A549 (cell line): ENCODE results near the gene CD3E. TPM values are rescaled to one million over a fixed set of nuclear protein-coding genes. Genes with fewer than 3 reads are reported as not detected.

Experiments
- ATAC-seq, 2 experiments: fragments of 200-7000 bp in 1 of 2; fragments of >200 bp in 1 of 2; cut with Nextera tagmentation in 1 of 2; cut with Tn5 transposase in 1 of 2; 3 replicates each; pipeline versions ENCODE4 v1.8.0 to v1.9.1; 2018 to 2020; ENCODE audit warnings: mild to moderate bottlenecking in 1 of 2, moderate library complexity in 1 of 2
- CTCF ChIA-PET: fragments of 300-600 bp; sonication (Branson Sonifier 250); formaldehyde crosslinking; extraction: SDS; loops from one replicate; lab custom pipeline; 2021; ENCODE audit warnings: antibody characterized with exemption, inconsistent platforms; lab: Yijun Ruan, JAX
- POLR2A ChIA-PET: fragments of 350-600 bp; formaldehyde crosslinking; extraction: SDS; loops from one replicate; lab custom pipeline; 2021; ENCODE audit warnings: antibody characterized with exemption, inconsistent platforms; lab: Yijun Ruan, JAX
- DNase-seq, 2 experiments: peaks; one replicate each; pipeline versions ENCODE4 v3.0.0 to v3.0.0-alpha.2; 2011 to 2016; ENCODE audit warnings: low read depth in 1 of 2, low spot score in 1 of 2
- FAIRE-seq: peaks from 2 replicates; lab custom pipeline; 2011; peaks lifted over from hg19 to GRCh38; lab: Jason Lieb, UNC
- H3K27ac ChIP-seq, 2 experiments: fragments of >200 bp; sonication (Bioruptor Twin); formaldehyde crosslinking; 3 replicates each; pipeline ENCODE4 v1.5.1; 2016 to 2017
- H3K4me1 ChIP-seq: fragments of >200 bp; sonication (Bioruptor Twin); formaldehyde crosslinking; 3 replicates; pipeline ENCODE4 v1.6.1; 2016
- H3K4me2 ChIP-seq: fragments of >200 bp; sonication (Bioruptor Twin); formaldehyde crosslinking; 3 replicates; pipeline ENCODE4 v1.6.1; 2016
- H3K4me3 ChIP-seq: fragments of >200 bp; sonication (Bioruptor Twin); formaldehyde crosslinking; 3 replicates; pipeline ENCODE4 v1.5.1; 2016
- H3K9me3 ChIP-seq: fragments of >200 bp; sonication (Bioruptor Twin); formaldehyde crosslinking; 3 replicates; pipeline ENCODE4 v1.6.1; 2016
- BCL3 ChIP-seq: fragments of >200 bp; sonication (Bioruptor Twin); formaldehyde crosslinking; IDR thresholded peaks from 3 replicates; pipeline ENCODE4 v1.6.1; 2016
- BHLHE40 ChIP-seq: IDR thresholded peaks from 2 replicates; pipeline ENCODE4 v1.6.1; 2012; ENCODE audit warnings: low read depth, low read length, inconsistent platforms
- CBX2 ChIP-seq: fragments of 200-600 bp; sonication (generic); IDR thresholded peaks from 2 replicates; pipeline ENCODE4 v1.6.1; 2016; ENCODE audit warnings: low read depth, mild to moderate bottlenecking, borderline replicate concordance
- CTCF ChIP-seq: fragments of >200 bp; sonication (Bioruptor Twin); formaldehyde crosslinking; IDR thresholded peaks from 3 replicates; pipeline ENCODE4 v1.5.1; 2016
- E2F6 ChIP-seq: IDR thresholded peaks from 2 replicates; pipeline ENCODE4 v1.6.1; 2012; ENCODE audit warnings: low read depth, borderline replicate concordance
- EHMT2 ChIP-seq: fragments of 200-600 bp; sonication (generic); IDR thresholded peaks from 2 replicates; pipeline ENCODE4 v1.6.1; 2016; ENCODE audit warnings: antibody characterized with exemption, low read depth, mild to moderate bottlenecking, moderate library complexity
- EP300 ChIP-seq, 2 experiments: fragments of >200 bp; sonication (Bioruptor Twin); formaldehyde crosslinking; IDR thresholded peaks; 2 replicates in 1 of 2; 3 replicates in 1 of 2; pipeline ENCODE4 v1.6.1; 2016 to 2017
- ESRRA ChIP-seq: fragments of 150-350 bp; IDR thresholded peaks from 2 replicates; pipeline ENCODE4 v1.6.1; 2014; ENCODE audit warnings: mild to moderate bottlenecking, low read length, borderline replicate concordance
- FOSB ChIP-seq: fragments of 250-450 bp; sonication (Bioruptor Pico); IDR thresholded peaks from 2 replicates; pipeline ENCODE4 v1.5.0; 2020; ENCODE audit warnings: mild to moderate bottlenecking, moderate library complexity
- FOSL2 ChIP-seq, 2 experiments: fragments of 450-650 bp in 1 of 2; fragments of >200 bp in 1 of 2; sonication (Bioruptor Twin) in 1 of 2; formaldehyde crosslinking; IDR thresholded peaks; 2 replicates each; pipeline versions ENCODE4 v1.5.0 to v1.6.1; 2016 to 2020; ENCODE audit warnings: mild to moderate bottlenecking in 1 of 2, moderate library complexity in 1 of 2
- FOXS1 ChIP-seq: fragments of 250-450 bp; sonication (Bioruptor Pico); IDR thresholded peaks from 2 replicates; pipeline ENCODE4 v1.5.0; 2020; ENCODE audit warnings: mild to moderate bottlenecking, moderate library complexity
- GATA3 ChIP-seq: IDR thresholded peaks from 2 replicates; pipeline ENCODE4 v1.6.1; 2012; ENCODE audit warnings: borderline replicate concordance
- HES2 ChIP-seq: fragments of >200 bp; sonication (Bioruptor Twin); formaldehyde crosslinking; IDR thresholded peaks from 2 replicates; pipeline ENCODE4 v1.6.1; 2016
- HOXB13 ChIP-seq: fragments of 250-450 bp; sonication (Bioruptor Pico); IDR thresholded peaks from 2 replicates; pipeline ENCODE4 v1.5.0; 2020; ENCODE audit warnings: low read depth, mild to moderate bottlenecking, moderate library complexity
- JUN ChIP-seq, 2 experiments: fragments of >200 bp; sonication (Bioruptor Twin); formaldehyde crosslinking; IDR thresholded peaks; 2 replicates in 1 of 2; 3 replicates in 1 of 2; pipeline ENCODE4 v1.6.1; 2016 to 2017
- JUNB ChIP-seq: fragments of >200 bp; sonication (Bioruptor Twin); formaldehyde crosslinking; IDR thresholded peaks from 2 replicates; pipeline ENCODE4 v1.6.1; 2016
- MAX ChIP-seq: IDR thresholded peaks from 2 replicates; pipeline ENCODE4 v1.6.1; 2012
- MYC ChIP-seq: IDR thresholded peaks from 2 replicates; pipeline ENCODE4 v1.6.1; 2012; ENCODE audit warnings: mild to moderate bottlenecking, inconsistent platforms, low read length, improper control_type of control experiment, borderline replicate concordance
- NPAS2 ChIP-seq: fragments of 250-450 bp; sonication (Bioruptor Pico); IDR thresholded peaks from 2 replicates; pipeline ENCODE4 v1.8.0; 2022; ENCODE audit warnings: mild to moderate bottlenecking, moderate library complexity, borderline replicate concordance
- NR3C1 ChIP-seq: fragments of >200 bp; sonication (Bioruptor Twin); formaldehyde crosslinking; IDR thresholded peaks from 3 replicates; pipeline ENCODE4 v1.6.1; 2017
- PBX3 ChIP-seq: IDR thresholded peaks from 2 replicates; pipeline ENCODE4 v1.6.1; 2012
- POLR2AphosphoS2 ChIP-seq: conservative IDR thresholded peaks from 2 replicates; pipeline ENCODE4 v1.6.1; 2012; ENCODE audit warnings: low read length, improper control_type of control experiment, inconsistent platforms
- RAD21 ChIP-seq, 2 experiments: fragments of >200 bp in 1 of 2; sonication (Bioruptor Twin) in 1 of 2; formaldehyde crosslinking in 1 of 2; IDR thresholded peaks in 1 of 2; conservative IDR thresholded peaks in 1 of 2; 2 replicates in 1 of 2; 3 replicates in 1 of 2; pipeline ENCODE4 v1.6.1; 2012 to 2018; ENCODE audit warnings: inconsistent platforms in 1 of 2
- RARB ChIP-seq: fragments of 250-450 bp; sonication (Bioruptor Pico); IDR thresholded peaks from 2 replicates; pipeline ENCODE4 v1.8.0; 2021; ENCODE audit warnings: mild to moderate bottlenecking, moderate library complexity
- RNF2 ChIP-seq: fragments of 200-600 bp; sonication (generic); IDR thresholded peaks from 2 replicates; pipeline ENCODE4 v1.6.1; 2016; ENCODE audit warnings: low read depth, mild to moderate bottlenecking, antibody characterized with exemption, moderate library complexity, borderline replicate concordance
- TP53 ChIP-seq: fragments of 250-450 bp; sonication (Bioruptor Pico); IDR thresholded peaks from 2 replicates; pipeline ENCODE4 v1.5.0; 2021; ENCODE audit warnings: mild to moderate bottlenecking, moderate library complexity
- ZC3H11A ChIP-seq: fragments of 450-650 bp; IDR thresholded peaks from 2 replicates; pipeline ENCODE4 v1.6.1; 2014; ENCODE audit warnings: antibody characterized with exemption, mild to moderate bottlenecking
- ZNF302 ChIP-seq: fragments of 250-450 bp; sonication (Bioruptor Pico); IDR thresholded peaks from 2 replicates; pipeline ENCODE4 v1.9.0; 2021; ENCODE audit warnings: inconsistent platforms, mild to moderate bottlenecking, moderate library complexity
- WGBS: methylation state at CpG from one replicate; pipeline ENCODE4 v1.1.6; 2017; ENCODE audit errors: missing lambda C conversion rate; 5-methylcytosine and 5-hydroxymethylcytosine counted together
- polyA plus RNA-seq, 4 experiments: library from polyadenylated mRNA; depleted of rRNA in 3 of 4; stranded (reverse); fragments of >200 nt; fragmentation: RNase III in 1 of 4; extraction: RNeasy Plus Mini Kit Qiagen cat#74134 plus additional on column Dnase treatment in 1 of 4; gene quantifications; 2 replicates in 3 of 4; 3 replicates in 1 of 4; pipeline ENCODE4 v1.2.3, GENCODE V29; 2011 to 2017

CD3E gene
- polyA plus RNA-seq, 2 of the 4 experiments (the other 2 are of a cell fraction) = not detected

- H3K4me3 ChIP-seq = no peak overlapping the region
- CTCF ChIA-PET = interaction anchor here (1.8 kb wide), 1 partner anchor 121 kb away, joined by 3 read pairs; no protein-coding TSS in a partner anchor
- TF ChIP-seq CBX2 (no peak), NR3C1 (no peak), HES2 (no peak), FOXS1 (no peak), PBX3 (no peak), MAX (no peak), POLR2AphosphoS2 (no peak), BCL3 (no peak), RNF2 (no peak), TP53 (CRISPR knock-in tag) (no peak), GATA3 (no peak), ZC3H11A (no peak), BHLHE40 (no peak), FOSB (no peak), JUN (IDR thresholded peaks at IDR 0.05) (no peak), MYC (no peak), EP300 (IDR thresholded peaks at IDR 0.05) (no peak), JUNB (no peak)
- no peak for DNase-seq
- FAIRE-seq = no peak
- no peaks in the 10 kb centered on the region for H3K9me3 ChIP-seq
- POLR2A ChIA-PET = no interaction called here
- WGBS = 29% methylated on average over 1 of the region's 1 CpG
- H3K4me1 ChIP-seq = no peaks in the 10 kb centered on the region
- no peak overlapping the region for H3K27ac ChIP-seq
- H3K4me2 ChIP-seq = no peak overlapping the region
- no peak for ATAC-seq
These were observed 38.6 kb upstream of the CD3E start for GRCh38 chr11:118265954-118266353.

GRCh38 chr11:118267486-118267885 lies 37.0 kb upstream of the CD3E start:
- TF ChIP-seq ZNF302 (no peak), EHMT2 (no peak), CTCF (no peak), TP53 (CRISPR knock-in tag) (no peak), NPAS2 (CRISPR knock-in tag) (no peak), HOXB13 (CRISPR knock-in tag) (no peak), PBX3 (no peak), FOSL2 (IDR thresholded peaks at IDR 0.05) (no peak), FOSL2 (CRISPR knock-in tag; IDR thresholded peaks at IDR 0.05) (no peak), RAD21 (conservative IDR thresholded peaks at IDR 0.05 in 1 of 2, IDR thresholded peaks at IDR 0.05 in 1 of 2) (no peak), JUNB (no peak), E2F6 (no peak), RARB (CRISPR knock-in tag) (no peak), ESRRA (no peak)
- TF ChIP-seq, all 56 proteins: peak for 0
- no peak overlapping the region for H3K4me3 ChIP-seq
- H3K27ac ChIP-seq = no peak overlapping the region
- DNase-seq (no peak), FAIRE-seq (no peak), ATAC-seq (no peak)
- CTCF ChIA-PET = interaction anchor here (0.6 kb wide), 1 partner anchor 28 kb away, joined by 4 read pairs; no protein-coding TSS in a partner anchor
- 14% methylated on average over 4 of the region's 4 CpGs for WGBS
- no peaks in the 10 kb centered on the region for H3K9me3 ChIP-seq
- H3K4me2 ChIP-seq = no peak overlapping the region
- POLR2A ChIA-PET = no interaction called here
- no peaks in the 10 kb centered on the region for H3K4me1 ChIP-seq
